HG02678 (cell line): Measurements from ENCODE around the gene TANGO2.

Source experiments
- ATAC-seq: cut with Tn5 transposase; IDR thresholded peaks from one replicate; pipeline ENCODE4 v1.9.1; 2021; ENCODE audit warnings: mild to moderate bottlenecking, moderate library complexity; ENCODE audit not compliant: unreplicated experiment

Gene TANGO2

GRCh38 chr22:20113551-20114310 lies 92.8 kb downstream of the TANGO2 start:
- ATAC-seq, result no peak

GRCh38 chr22:20114506-20115475 lies 93.9 kb downstream of the TANGO2 start:
- ATAC-seq, result no peak

- ATAC-seq, result no peak
These were observed 94.9 kb downstream of the TANGO2 start, which contains the start of gene RANBP1 for GRCh38 chr22:20115691-20116375. TSS of gene RANBP1 (plus strand) at chr22:20116104. CDS start at chr22:20116185, 81 bp downstream.

DNA sequence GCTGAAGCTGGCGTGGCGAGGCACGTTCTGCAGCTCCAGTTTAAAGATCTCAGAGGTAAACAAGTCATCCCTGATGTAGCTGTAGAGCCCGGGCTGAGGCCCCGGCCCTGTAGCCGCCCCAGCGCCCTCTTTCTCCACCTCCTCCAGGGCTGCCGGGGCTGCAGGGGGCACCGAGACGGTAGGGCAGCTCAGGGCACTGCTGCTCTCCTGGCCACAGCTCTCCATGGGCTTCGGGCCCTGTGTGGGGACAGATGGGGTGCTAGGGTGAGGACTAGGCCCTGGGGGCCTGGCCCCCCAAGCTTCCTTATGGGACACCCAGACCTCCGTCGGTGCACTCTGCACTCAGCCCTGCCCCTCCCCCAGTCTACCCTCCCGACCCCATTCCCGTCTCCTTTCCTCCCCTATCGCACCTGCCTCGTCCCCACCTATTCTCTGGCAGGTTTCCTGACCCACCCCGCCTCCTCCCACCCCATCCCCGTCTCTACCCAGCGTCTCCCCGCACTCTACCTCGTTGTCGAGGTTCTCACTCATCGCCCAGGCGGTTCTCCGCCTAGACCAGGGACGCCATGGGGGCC lies 95.6 kb downstream of the TANGO2 start:
- ATAC-seq, result no peak
